Endothelial cell of umbilical vein (primary cell): ENCODE measurements around the gene FZD2.

Experiments used
- EZH2 ChIP-seq: IDR thresholded peaks from 2 replicates; pipeline ENCODE4 v1.6.1; 2012; ENCODE audit warnings: borderline replicate concordance, low read depth, mild to moderate bottlenecking, moderate library complexity, low read length, inconsistent platforms; ENCODE audit not compliant: severe bottlenecking
- GATA2 ChIP-seq: IDR thresholded peaks from 2 replicates; pipeline ENCODE4 v1.7.0; 2011; ENCODE audit warnings: low read depth, mild to moderate bottlenecking, moderate library complexity, mixed read lengths, low read length; ENCODE audit not compliant: insufficient read length, insufficient read depth
- JUN ChIP-seq: IDR thresholded peaks from 2 replicates; pipeline ENCODE4 v1.6.1; 2011; ENCODE audit warnings: borderline replicate concordance, low read depth; ENCODE audit not compliant: insufficient read length, insufficient read depth
- MYC ChIP-seq: IDR thresholded peaks from one replicate; pipeline ENCODE4 v1.6.1; 2011; ENCODE audit warnings: mild to moderate bottlenecking, low read depth, low read length
- POLR2A ChIP-seq: IDR thresholded peaks from 2 replicates; pipeline ENCODE4 v1.6.1; 2012; ENCODE audit warnings: low read depth, mild to moderate bottlenecking, control low read depth, low read length
- POLR2AphosphoS5 ChIP-seq: IDR thresholded peaks from 2 replicates; pipeline ENCODE4 v1.6.1; 2012; ENCODE audit warnings: low read depth, mild to moderate bottlenecking, control low read depth, low read length, moderate library complexity; ENCODE audit not compliant: insufficient read depth
- TF ChIP-seq, protein P1 (sequence below), 2 donors: IDR thresholded peaks; 1 replicate in 1 of 2; 2 replicates in 1 of 2; pipeline ENCODE4 v1.5.1; 2011; ENCODE audit warnings: low read length in 2 of 2, mild to moderate bottlenecking in 2 of 2, moderate library complexity in 2 of 2, control low read depth in 1 of 2, inconsistent platforms in 1 of 2, low read depth in 1 of 2; ENCODE audit not compliant: insufficient read depth in 1 of 2; ENCODE audit errors: extremely low read depth in 1 of 2

DNA sequence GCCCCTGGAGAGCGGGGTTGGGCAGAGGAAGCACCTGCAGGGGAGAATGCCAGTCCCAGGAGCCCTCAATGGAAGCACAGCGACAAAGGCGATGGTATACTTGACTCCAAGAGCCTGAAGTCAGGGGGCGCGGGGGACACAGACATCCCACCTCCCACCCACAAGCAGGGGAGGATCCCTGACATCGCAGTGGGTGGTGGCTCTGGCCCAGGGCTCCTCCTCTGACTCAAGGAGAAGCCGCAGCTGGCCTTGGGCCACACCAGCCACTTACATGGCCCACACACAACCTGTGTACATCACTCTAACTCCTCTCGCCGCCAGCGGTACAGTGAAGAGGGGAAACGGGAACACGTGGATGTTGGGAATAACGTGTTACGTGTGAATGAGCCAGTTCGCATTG lies 44.3 kb downstream of the FZD2 start:
- no peak for TF ChIP-seq POLR2A
- TF ChIP-seq, protein P1, sequence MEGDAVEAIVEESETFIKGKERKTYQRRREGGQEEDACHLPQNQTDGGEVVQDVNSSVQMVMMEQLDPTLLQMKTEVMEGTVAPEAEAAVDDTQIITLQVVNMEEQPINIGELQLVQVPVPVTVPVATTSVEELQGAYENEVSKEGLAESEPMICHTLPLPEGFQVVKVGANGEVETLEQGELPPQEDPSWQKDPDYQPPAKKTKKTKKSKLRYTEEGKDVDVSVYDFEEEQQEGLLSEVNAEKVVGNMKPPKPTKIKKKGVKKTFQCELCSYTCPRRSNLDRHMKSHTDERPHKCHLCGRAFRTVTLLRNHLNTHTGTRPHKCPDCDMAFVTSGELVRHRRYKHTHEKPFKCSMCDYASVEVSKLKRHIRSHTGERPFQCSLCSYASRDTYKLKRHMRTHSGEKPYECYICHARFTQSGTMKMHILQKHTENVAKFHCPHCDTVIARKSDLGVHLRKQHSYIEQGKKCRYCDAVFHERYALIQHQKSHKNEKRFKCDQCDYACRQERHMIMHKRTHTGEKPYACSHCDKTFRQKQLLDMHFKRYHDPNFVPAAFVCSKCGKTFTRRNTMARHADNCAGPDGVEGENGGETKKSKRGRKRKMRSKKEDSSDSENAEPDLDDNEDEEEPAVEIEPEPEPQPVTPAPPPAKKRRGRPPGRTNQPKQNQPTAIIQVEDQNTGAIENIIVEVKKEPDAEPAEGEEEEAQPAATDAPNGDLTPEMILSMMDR (IDR thresholded peaks at IDR 0.05; ENCODE audit: extremely low read depth in 1 of 2, insufficient read depth in 1 of 2, low read depth in 1 of 2, low read length in 2 of 2): no peak
- no peak for TF ChIP-seq JUN
- no peak for TF ChIP-seq GATA2
- no peak for TF ChIP-seq POLR2AphosphoS5
- no peak for TF ChIP-seq EZH2
- TF ChIP-seq MYC: no peak
